HL-60 (cell line): ENCODE data around the gene PLXNB3.

Experiments
- CTCF ChIP-seq: IDR thresholded peaks from one replicate; pipeline ENCODE4 v1.5.1; 2011; ENCODE audit warnings: low read length, control low read depth, inconsistent platforms; ENCODE audit not compliant: insufficient read depth
- TF ChIP-seq, protein P1 (sequence below): IDR thresholded peaks from 2 replicates; pipeline ENCODE4 v1.6.1; 2012; ENCODE audit warnings: low read depth; ENCODE audit not compliant: insufficient replicate concordance

- TF ChIP-seq CTCF, result no peak
- TF ChIP-seq, protein P1, sequence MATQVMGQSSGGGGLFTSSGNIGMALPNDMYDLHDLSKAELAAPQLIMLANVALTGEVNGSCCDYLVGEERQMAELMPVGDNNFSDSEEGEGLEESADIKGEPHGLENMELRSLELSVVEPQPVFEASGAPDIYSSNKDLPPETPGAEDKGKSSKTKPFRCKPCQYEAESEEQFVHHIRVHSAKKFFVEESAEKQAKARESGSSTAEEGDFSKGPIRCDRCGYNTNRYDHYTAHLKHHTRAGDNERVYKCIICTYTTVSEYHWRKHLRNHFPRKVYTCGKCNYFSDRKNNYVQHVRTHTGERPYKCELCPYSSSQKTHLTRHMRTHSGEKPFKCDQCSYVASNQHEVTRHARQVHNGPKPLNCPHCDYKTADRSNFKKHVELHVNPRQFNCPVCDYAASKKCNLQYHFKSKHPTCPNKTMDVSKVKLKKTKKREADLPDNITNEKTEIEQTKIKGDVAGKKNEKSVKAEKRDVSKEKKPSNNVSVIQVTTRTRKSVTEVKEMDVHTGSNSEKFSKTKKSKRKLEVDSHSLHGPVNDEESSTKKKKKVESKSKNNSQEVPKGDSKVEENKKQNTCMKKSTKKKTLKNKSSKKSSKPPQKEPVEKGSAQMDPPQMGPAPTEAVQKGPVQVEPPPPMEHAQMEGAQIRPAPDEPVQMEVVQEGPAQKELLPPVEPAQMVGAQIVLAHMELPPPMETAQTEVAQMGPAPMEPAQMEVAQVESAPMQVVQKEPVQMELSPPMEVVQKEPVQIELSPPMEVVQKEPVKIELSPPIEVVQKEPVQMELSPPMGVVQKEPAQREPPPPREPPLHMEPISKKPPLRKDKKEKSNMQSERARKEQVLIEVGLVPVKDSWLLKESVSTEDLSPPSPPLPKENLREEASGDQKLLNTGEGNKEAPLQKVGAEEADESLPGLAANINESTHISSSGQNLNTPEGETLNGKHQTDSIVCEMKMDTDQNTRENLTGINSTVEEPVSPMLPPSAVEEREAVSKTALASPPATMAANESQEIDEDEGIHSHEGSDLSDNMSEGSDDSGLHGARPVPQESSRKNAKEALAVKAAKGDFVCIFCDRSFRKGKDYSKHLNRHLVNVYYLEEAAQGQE, result no peak
These were observed 50.7 kb downstream of the PLXNB3 start for GRCh38 chrX:153814591-153815315.
